ENCODE results near the gene ADAM22.

DNA sequence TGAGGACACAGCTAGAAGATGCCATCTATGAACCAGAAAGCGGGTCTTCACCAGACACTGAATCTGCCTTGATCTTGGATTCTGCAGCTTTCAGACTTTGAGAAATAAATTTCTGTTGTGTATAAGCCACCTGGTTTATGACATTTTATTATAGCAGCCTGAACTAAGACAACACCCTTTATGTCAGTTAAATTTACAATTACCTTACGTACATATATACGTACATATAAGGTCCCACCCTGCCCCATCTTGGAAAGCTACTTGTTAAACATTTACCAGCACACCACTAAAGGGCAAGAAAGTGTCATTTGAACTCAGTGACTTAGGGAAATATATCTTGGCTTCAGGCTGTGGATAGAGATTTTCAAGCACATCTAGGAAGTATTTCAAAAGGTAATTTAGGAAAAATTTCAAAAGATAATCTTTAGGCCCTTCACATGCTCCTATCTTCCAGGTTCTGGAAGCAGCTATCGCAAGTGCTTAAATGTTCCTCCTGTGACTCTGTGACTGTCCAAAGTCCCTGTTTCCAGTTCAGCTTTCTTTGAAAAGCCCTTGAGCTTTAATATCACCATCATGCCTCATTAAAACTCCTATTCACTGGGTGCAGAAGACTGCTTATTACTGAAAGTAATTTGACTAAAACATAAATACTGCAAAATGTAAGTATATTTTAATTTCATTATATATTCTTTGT is 295.4 kb downstream of the ADAM22 start:
- TF ChIP-seq, protein P1, sequence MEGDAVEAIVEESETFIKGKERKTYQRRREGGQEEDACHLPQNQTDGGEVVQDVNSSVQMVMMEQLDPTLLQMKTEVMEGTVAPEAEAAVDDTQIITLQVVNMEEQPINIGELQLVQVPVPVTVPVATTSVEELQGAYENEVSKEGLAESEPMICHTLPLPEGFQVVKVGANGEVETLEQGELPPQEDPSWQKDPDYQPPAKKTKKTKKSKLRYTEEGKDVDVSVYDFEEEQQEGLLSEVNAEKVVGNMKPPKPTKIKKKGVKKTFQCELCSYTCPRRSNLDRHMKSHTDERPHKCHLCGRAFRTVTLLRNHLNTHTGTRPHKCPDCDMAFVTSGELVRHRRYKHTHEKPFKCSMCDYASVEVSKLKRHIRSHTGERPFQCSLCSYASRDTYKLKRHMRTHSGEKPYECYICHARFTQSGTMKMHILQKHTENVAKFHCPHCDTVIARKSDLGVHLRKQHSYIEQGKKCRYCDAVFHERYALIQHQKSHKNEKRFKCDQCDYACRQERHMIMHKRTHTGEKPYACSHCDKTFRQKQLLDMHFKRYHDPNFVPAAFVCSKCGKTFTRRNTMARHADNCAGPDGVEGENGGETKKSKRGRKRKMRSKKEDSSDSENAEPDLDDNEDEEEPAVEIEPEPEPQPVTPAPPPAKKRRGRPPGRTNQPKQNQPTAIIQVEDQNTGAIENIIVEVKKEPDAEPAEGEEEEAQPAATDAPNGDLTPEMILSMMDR (IDR thresholded peaks at IDR 0.05), result no peak
- TF ChIP-seq POLR2A (IDR thresholded peaks at IDR 0.05), result no peak
